Kidney epithelial cell (primary cell): ENCODE data around the gene JMJD1C. TPM values are rescaled to one million over a fixed set of nuclear protein-coding genes. Genes with fewer than 3 reads are reported as not detected.

ENCODE experiments used
- DNase-seq: peaks from one replicate; pipeline ENCODE4 v3.0.0-alpha.2; 2010; ENCODE audit warnings: low read depth
- H3K27me3 ChIP-seq: 2 replicates; pipeline ENCODE4 v1.6.0; 2011; ENCODE audit warnings: low read length; ENCODE audit not compliant: control insufficient read depth, insufficient read depth
- H3K36me3 ChIP-seq: 2 replicates; pipeline ENCODE4 v1.5.1; 2011; ENCODE audit warnings: low read length; ENCODE audit not compliant: control insufficient read depth, insufficient read depth
- H3K4me3 ChIP-seq: 2 replicates; pipeline ENCODE4 v1.5.1; 2011; ENCODE audit warnings: low read depth, mild to moderate bottlenecking, control low read depth, low read length
- total RNA-seq: library from RNA; depleted of rRNA; stranded (reverse); fragments of >200 nt; gene quantifications from 2 replicates; pipeline ENCODE4 v1.2.3, GENCODE V29; 2015
- TF ChIP-seq, protein P1 (sequence below): IDR thresholded peaks from 2 replicates; pipeline ENCODE4 v1.5.1; 2011; ENCODE audit warnings: mild to moderate bottlenecking, moderate library complexity, low read length, control low read depth, inconsistent platforms; ENCODE audit not compliant: insufficient read depth, poor library complexity, severe bottlenecking

The JMJD1C gene
- total RNA-seq, 1 donor from 2014 or later: 90.3 TPM

- no peak for DNase-seq
- H3K4me3 ChIP-seq: no peak overlapping the region
- TF ChIP-seq, protein P1, sequence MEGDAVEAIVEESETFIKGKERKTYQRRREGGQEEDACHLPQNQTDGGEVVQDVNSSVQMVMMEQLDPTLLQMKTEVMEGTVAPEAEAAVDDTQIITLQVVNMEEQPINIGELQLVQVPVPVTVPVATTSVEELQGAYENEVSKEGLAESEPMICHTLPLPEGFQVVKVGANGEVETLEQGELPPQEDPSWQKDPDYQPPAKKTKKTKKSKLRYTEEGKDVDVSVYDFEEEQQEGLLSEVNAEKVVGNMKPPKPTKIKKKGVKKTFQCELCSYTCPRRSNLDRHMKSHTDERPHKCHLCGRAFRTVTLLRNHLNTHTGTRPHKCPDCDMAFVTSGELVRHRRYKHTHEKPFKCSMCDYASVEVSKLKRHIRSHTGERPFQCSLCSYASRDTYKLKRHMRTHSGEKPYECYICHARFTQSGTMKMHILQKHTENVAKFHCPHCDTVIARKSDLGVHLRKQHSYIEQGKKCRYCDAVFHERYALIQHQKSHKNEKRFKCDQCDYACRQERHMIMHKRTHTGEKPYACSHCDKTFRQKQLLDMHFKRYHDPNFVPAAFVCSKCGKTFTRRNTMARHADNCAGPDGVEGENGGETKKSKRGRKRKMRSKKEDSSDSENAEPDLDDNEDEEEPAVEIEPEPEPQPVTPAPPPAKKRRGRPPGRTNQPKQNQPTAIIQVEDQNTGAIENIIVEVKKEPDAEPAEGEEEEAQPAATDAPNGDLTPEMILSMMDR: no peak
- H3K27me3 ChIP-seq: no peaks in the 10 kb centered on the region
- no peaks in the 10 kb centered on the region for H3K36me3 ChIP-seq
These were observed 58.6 kb downstream of the JMJD1C start for GRCh38 chr10:63407136-63407662.

DNA sequence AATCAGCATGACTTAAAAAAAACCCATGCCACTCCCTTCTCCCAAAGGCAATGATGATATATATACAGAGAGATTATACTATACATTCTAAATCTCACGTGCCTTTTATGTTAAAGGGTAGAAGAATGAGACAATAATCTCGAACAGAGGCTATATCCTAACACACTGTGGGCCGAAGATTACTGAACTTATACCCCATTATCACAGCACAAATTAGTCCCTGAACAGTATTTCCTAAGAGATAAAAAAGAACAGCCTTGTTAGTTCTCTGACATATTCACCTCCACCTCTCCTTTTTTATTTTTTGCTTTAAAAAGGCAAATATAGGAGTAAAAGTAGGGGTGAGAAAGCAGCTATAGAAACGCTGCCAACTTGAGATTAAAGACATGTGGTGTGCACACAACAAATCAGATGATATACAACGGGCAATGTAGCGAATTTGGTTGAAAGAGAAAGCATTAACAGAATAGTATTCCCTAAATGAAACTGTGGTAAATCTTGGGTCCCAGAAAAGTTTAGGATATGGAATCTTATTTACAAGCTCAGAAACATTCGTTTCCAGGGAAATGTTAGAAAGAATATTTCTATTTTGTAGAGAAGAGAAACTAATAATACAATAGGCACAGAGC lies 69.5 kb downstream of the JMJD1C start:
- Histone ChIP-seq H3K4me3 (no peak overlapping the region), H3K27me3 (no peaks in the 10 kb centered on the region), H3K36me3 (no peaks in the 10 kb centered on the region)
- DNase-seq: no peak
- TF ChIP-seq, protein P1: no peak

GRCh38 chr10:63393050-63393449 lies 72.7 kb downstream of the JMJD1C start:
- DNase-seq: no peak
- Histone ChIP-seq H3K36me3 (no peaks in the 10 kb centered on the region), H3K4me3 (no peak overlapping the region), H3K27me3 (no peaks in the 10 kb centered on the region)
- TF ChIP-seq, protein P1: no peak

DNA sequence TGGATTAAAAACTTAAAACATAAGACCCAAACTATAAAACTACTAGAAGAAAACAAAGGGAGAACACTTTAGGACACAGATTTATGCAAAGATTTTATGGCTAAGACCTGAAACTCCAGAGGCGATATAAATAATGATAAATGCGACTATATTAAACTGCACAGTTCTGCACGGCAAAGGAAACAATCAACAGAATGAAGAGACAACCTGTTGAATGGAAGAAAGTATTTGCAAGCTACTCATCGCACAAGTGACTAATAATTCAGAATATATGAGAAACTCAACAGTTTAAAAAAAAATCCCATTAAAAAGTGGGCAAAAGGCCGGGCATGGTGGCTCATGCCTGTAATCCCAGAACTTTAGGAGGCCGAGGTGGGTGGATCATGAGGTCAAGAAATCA lies 73.6 kb downstream of the JMJD1C start:
- TF ChIP-seq, protein P1: no peak
- Histone ChIP-seq H3K4me3 (no peak overlapping the region), H3K27me3 (no peaks in the 10 kb centered on the region), H3K36me3 (no peaks in the 10 kb centered on the region)
- DNase-seq: no peak

DNA sequence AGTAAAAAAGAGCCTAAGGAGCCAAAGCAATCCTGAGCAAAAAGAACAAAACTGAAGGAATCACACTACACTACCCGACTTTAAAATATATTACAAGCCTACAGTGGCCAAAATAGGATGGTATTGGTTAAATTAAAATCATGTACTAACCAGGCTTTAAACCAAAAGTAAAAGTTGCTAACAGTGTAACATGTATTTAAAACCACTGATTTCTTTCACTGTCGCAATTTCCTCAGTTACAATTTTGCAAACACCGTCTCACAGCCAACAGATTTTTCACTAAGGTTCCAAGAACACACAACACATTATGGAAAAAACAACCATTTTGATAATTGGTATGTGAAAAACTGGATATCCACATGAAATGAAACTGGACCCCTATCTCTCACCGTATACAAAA lies 74.0 kb downstream of the JMJD1C start:
- no peak overlapping the region for H3K4me3 ChIP-seq
- no peaks in the 10 kb centered on the region for H3K36me3 ChIP-seq
- H3K27me3 ChIP-seq: no peaks in the 10 kb centered on the region
- TF ChIP-seq, protein P1: no peak
- DNase-seq: no peak

DNA sequence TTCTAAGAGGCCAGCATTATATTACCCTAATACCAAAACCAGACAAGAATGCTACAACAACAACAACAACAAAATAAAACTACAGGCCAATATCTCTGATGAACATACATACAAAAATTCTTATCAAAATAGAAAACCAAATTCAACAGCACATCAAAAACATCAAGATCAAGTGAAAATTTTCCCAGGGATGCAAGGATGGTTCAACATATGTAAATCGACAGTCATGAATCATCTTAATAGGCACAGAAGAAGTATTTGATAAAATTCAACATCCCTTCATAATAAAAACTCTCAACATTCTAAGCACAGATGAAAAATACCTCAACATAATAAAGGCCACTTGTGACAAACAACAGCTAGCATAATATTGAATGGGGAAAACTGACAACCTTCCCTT lies 75.3 kb downstream of the JMJD1C start:
- H3K4me3 ChIP-seq: no peak overlapping the region
- DNase-seq: no peak
- TF ChIP-seq, protein P1: no peak
- H3K27me3 ChIP-seq: no peaks in the 10 kb centered on the region
- H3K36me3 ChIP-seq: no peaks in the 10 kb centered on the region
